ENCODE results near the gene COL11A2. TPM values are rescaled to one million over a fixed set of nuclear protein-coding genes. Genes with fewer than 3 reads are reported as not detected.

COL11A2 gene
- total RNA-seq, 1 experiment from 2014 or later = 3.7 TPM

- TF ChIP-seq ZNF532 (CRISPR knock-in tag; IDR thresholded peaks at IDR 0.05; ENCODE audit: borderline replicate concordance) = no peak
- no peak for TF ChIP-seq ZNF121 (CRISPR knock-in tag; IDR thresholded peaks at IDR 0.05)
- no peak for TF ChIP-seq NFE2L1 (CRISPR knock-in tag; IDR thresholded peaks at IDR 0.05)
- TF ChIP-seq ZNF396 (CRISPR knock-in tag; IDR thresholded peaks at IDR 0.05; ENCODE audit: borderline replicate concordance) = no peak
- no peak for TF ChIP-seq ZNF232 (CRISPR knock-in tag; IDR thresholded peaks at IDR 0.05)
Measured at GRCh38 chr6:33167374-33168283, 24.6 kb downstream of the COL11A2 start (continued).

GRCh38 chr6:33166811-33167210 lies 25.5 kb downstream of the COL11A2 start:
- H3K27ac Mint-ChIP-seq = no peak overlapping the region

More at GRCh38 chr6:33166811-33167210, 25.5 kb downstream of the COL11A2 start:
- peaks cover 15% of the 10 kb centered on the region for H3K27me3 Mint-ChIP-seq (ENCODE audit: low read depth)
- CTCF ChIA-PET = no interaction called here
- H3K9me3 Mint-ChIP-seq = no peaks in the 10 kb centered on the region
- no peak for ATAC-seq
- no peaks in the 10 kb centered on the region for H3K36me3 Mint-ChIP-seq
- no peak for DNase-seq (ENCODE audit: low spot score)
- H3K4me3 Mint-ChIP-seq = no peak overlapping the region
- H3K4me1 Mint-ChIP-seq = peaks cover 9% of the 10 kb centered on the region
- TF ChIP-seq ZNF232 (CRISPR knock-in tag; IDR thresholded peaks at IDR 0.05) (no peak), ZSCAN18 (CRISPR knock-in tag; IDR thresholded peaks at IDR 0.05) (no peak), CREM (CRISPR knock-in tag; IDR thresholded peaks at IDR 0.05) (no peak), HMGA2 (CRISPR knock-in tag; IDR thresholded peaks at IDR 0.05) (no peak), TP53 (CRISPR knock-in tag; IDR thresholded peaks at IDR 0.05) (no peak), E2F1 (CRISPR knock-in tag; IDR thresholded peaks at IDR 0.05) (no peak), ZNF263 (CRISPR knock-in tag; IDR thresholded peaks at IDR 0.05; ENCODE audit: low read depth) (no peak), SOX15 (CRISPR knock-in tag; IDR thresholded peaks at IDR 0.05) (no peak), GTF2I (CRISPR knock-in tag; conservative IDR thresholded peaks at IDR 0.05) (no peak)
- TF ChIP-seq, protein P1, sequence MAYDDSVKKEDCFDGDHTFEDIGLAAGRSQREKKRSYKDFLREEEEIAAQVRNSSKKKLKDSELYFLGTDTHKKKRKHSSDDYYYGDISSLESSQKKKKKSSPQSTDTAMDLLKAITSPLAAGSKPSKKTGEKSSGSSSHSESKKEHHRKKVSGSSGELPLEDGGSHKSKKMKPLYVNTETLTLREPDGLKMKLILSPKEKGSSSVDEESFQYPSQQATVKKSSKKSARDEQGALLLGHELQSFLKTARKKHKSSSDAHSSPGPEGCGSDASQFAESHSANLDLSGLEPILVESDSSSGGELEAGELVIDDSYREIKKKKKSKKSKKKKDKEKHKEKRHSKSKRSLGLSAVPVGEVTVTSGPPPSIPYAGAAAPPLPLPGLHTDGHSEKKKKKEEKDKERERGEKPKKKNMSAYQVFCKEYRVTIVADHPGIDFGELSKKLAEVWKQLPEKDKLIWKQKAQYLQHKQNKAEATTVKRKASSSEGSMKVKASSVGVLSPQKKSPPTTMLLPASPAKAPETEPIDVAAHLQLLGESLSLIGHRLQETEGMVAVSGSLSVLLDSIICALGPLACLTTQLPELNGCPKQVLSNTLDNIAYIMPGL (CRISPR knock-in tag; IDR thresholded peaks at IDR 0.05) = no peak
- TF ChIP-seq, protein P2, sequence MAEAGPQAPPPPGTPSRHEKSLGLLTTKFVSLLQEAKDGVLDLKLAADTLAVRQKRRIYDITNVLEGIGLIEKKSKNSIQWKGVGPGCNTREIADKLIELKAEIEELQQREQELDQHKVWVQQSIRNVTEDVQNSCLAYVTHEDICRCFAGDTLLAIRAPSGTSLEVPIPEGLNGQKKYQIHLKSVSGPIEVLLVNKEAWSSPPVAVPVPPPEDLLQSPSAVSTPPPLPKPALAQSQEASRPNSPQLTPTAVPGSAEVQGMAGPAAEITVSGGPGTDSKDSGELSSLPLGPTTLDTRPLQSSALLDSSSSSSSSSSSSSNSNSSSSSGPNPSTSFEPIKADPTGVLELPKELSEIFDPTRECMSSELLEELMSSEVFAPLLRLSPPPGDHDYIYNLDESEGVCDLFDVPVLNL (CRISPR knock-in tag; IDR thresholded peaks at IDR 0.05; ENCODE audit: borderline replicate concordance, low read depth) = no peak
- POLR2A ChIA-PET = no interaction called here
